HepG2 (cell line): ENCODE results near the gene MAML1. TPM values are rescaled to one million over a fixed set of nuclear protein-coding genes. Genes with fewer than 3 reads are reported as not detected.

Experiments
- FOSL2 ChIP-seq: sonication (generic); formaldehyde crosslinking; IDR thresholded peaks from 2 replicates; pipeline ENCODE4 v1.4.0; 2020; ENCODE audit warnings: missing genetic modification reagents
- GZF1 ChIP-seq: sonication (generic); formaldehyde crosslinking; IDR thresholded peaks from 2 replicates; pipeline ENCODE4 v1.5.1; 2020; ENCODE audit warnings: mild to moderate bottlenecking, missing genetic modification reagents
- IRF2 ChIP-seq: IDR thresholded peaks from 2 replicates; pipeline ENCODE4 v1.6.1; 2018; ENCODE audit warnings: missing genetic modification reagents, missing compliant biosample characterization
- KMT2B ChIP-seq: IDR thresholded peaks from 2 replicates; pipeline ENCODE4 v1.6.1; 2016; ENCODE audit warnings: missing genetic modification reagents, missing compliant biosample characterization
- NFKB2 ChIP-seq: sonication (generic); formaldehyde crosslinking; IDR thresholded peaks from 2 replicates; pipeline ENCODE4 v1.4.0; 2020; ENCODE audit warnings: missing genetic modification reagents, borderline replicate concordance
- PPARG ChIP-seq: conservative IDR thresholded peaks from 2 replicates; pipeline ENCODE4 v1.6.1; 2016; ENCODE audit warnings: missing biosample characterization, missing genetic modification reagents
- PTBP1 ChIP-seq: fragments of 200-400 bp; formaldehyde crosslinking; IDR thresholded peaks from 2 replicates; pipeline ENCODE4 v1.6.1; 2018; ENCODE audit warnings: low read length, low read depth; ENCODE audit not compliant: poor library complexity, severe bottlenecking
- RFX5 ChIP-seq: IDR thresholded peaks from 2 replicates; pipeline ENCODE4 v1.6.1; 2011; ENCODE audit warnings: low read depth, low read length, improper control_type of control experiment
- SMAD1 ChIP-seq: sonication (generic); formaldehyde crosslinking; IDR thresholded peaks from 2 replicates; pipeline ENCODE4 v1.4.0; 2020; ENCODE audit warnings: missing genetic modification reagents, low read depth, mild to moderate bottlenecking, borderline replicate concordance
- XBP1 ChIP-seq: sonication (generic); formaldehyde crosslinking; IDR thresholded peaks from 2 replicates; pipeline ENCODE4 v1.5.0; 2020; ENCODE audit warnings: missing genetic modification reagents
- ZNF34 ChIP-seq: sonication (generic); formaldehyde crosslinking; IDR thresholded peaks from 2 replicates; pipeline ENCODE4 v1.4.0; 2020; ENCODE audit warnings: mild to moderate bottlenecking, missing genetic modification reagents, borderline replicate concordance
- ZNF430 ChIP-seq: sonication (generic); formaldehyde crosslinking; IDR thresholded peaks from 2 replicates; pipeline ENCODE4 v1.9.0; 2021; ENCODE audit warnings: mild to moderate bottlenecking, missing genetic modification reagents
- ZNF496 ChIP-seq: sonication (generic); formaldehyde crosslinking; IDR thresholded peaks from 2 replicates; pipeline ENCODE4 v1.8.1; 2023; ENCODE audit warnings: mild to moderate bottlenecking, moderate library complexity, missing genetic modification reagents; ENCODE audit not compliant: insufficient replicate concordance
- polyA plus RNA-seq, 8 experiments: library from polyadenylated mRNA; depleted of rRNA in 3 of 8; stranded (reverse) in 7 of 8; unstranded in 1 of 8; fragments of >200 nt; fragmentation: Illumina TruSeq in 4 of 8; extraction: Trizol in 4 of 8; gene quantifications; 2 replicates each; pipeline versions ENCODE4 v1.2.1 to v1.2.3, GENCODE V29; 2011 to 2016; ENCODE audit warnings: low read depth in 4 of 8, missing spikeins in 1 of 8, mixed read lengths in 1 of 8; ENCODE audit not compliant: insufficient read depth in 1 of 8
- total RNA-seq, 5 experiments: library from RNA; depleted of rRNA; stranded (reverse); fragments of >200 nt; fragmentation: Illumina TruSeq; extraction: Trizol; gene quantifications; 2 replicates each; pipeline ENCODE4 v1.2.3, GENCODE V29; 2016; ENCODE audit warnings: low read depth in 1 of 5
- TF ChIP-seq, protein P1 (sequence below): sonication (generic); formaldehyde crosslinking; IDR thresholded peaks from 2 replicates; pipeline ENCODE4 v1.4.0; 2020; ENCODE audit warnings: mild to moderate bottlenecking, missing genetic modification reagents
- TF ChIP-seq, protein P2 (sequence below): sonication (generic); formaldehyde crosslinking; IDR thresholded peaks from 2 replicates; pipeline ENCODE4 v1.8.0; 2022; ENCODE audit warnings: missing genetic modification reagents, mild to moderate bottlenecking, borderline replicate concordance
- TF ChIP-seq, protein P3 (sequence below): sonication (generic); formaldehyde crosslinking; IDR thresholded peaks from 2 replicates; pipeline ENCODE4 v1.5.0; 2020; ENCODE audit warnings: mild to moderate bottlenecking, missing genetic modification reagents
- TF ChIP-seq, protein P4 (sequence below): IDR thresholded peaks from 2 replicates; pipeline ENCODE4 v1.6.1; 2012; ENCODE audit warnings: low read length, improper control_type of control experiment
- TF ChIP-seq, protein P5 (sequence below): sonication (generic); formaldehyde crosslinking; IDR thresholded peaks from 2 replicates; pipeline ENCODE4 v1.4.0; 2020; ENCODE audit warnings: missing genetic modification reagents, mild to moderate bottlenecking, borderline replicate concordance
- TF ChIP-seq, protein P6 (sequence below): sonication (generic); formaldehyde crosslinking; IDR thresholded peaks from 2 replicates; pipeline ENCODE4 v1.8.0; 2022; ENCODE audit warnings: missing genetic modification reagents, mild to moderate bottlenecking, inconsistent platforms, borderline replicate concordance

MAML1 gene
- total and polyA plus RNA-seq, 2 of the 13 experiments (the other 11 are each of a cell fraction or from before 2014, with no cell fraction given): 10.0 to 10.8 TPM

DNA sequence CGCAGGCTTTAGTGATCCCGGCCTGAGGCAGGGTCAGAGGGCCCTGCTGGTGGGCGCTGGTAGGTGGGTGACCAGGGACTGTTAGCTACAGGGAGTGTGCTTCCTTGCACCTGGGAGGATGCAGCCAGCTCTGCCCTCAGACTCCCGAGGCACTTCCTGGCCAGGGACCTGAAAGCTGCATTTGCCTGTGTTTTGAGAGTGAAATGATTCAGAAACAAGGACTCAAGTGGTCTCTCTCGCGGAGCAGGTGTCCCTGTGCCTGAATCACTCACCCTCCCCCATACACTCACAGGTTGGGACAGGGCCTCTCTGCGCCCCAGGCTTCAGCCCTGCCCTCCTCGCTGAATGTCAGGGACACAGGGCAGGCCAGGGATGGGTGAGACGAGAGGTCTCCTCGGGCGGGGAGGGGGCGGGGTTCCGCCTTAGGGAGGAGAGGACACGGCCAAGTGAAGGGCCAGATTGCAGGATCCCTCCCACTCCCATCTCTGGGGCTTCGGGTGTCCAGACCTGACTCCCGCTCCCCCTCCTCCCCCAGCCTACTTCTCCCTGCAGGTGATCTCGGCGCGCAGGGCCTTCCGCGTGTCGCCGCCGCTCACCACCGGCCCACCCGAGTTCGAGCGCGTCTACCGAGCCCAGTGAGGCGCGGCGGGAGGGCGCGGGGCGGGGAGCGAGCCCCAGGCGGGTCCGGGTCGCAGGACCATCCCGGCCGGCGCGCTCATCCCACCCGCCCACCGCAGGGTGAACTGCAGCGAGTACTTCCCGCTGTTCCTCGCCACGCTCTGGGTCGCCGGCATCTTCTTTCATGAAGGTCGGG is 62.6 kb downstream of the MAML1 start (continued):
- TF ChIP-seq, protein P1, sequence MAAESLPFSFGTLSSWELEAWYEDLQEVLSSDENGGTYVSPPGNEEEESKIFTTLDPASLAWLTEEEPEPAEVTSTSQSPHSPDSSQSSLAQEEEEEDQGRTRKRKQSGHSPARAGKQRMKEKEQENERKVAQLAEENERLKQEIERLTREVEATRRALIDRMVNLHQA: no peak
- no peak for TF ChIP-seq ZNF496 (CRISPR knock-in tag)
- TF ChIP-seq, protein P2, sequence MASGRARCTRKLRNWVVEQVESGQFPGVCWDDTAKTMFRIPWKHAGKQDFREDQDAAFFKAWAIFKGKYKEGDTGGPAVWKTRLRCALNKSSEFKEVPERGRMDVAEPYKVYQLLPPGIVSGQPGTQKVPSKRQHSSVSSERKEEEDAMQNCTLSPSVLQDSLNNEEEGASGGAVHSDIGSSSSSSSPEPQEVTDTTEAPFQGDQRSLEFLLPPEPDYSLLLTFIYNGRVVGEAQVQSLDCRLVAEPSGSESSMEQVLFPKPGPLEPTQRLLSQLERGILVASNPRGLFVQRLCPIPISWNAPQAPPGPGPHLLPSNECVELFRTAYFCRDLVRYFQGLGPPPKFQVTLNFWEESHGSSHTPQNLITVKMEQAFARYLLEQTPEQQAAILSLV (CRISPR knock-in tag): peak; percentile 48; the same call in 1 of the 2 replicates
- TF ChIP-seq, protein P3, sequence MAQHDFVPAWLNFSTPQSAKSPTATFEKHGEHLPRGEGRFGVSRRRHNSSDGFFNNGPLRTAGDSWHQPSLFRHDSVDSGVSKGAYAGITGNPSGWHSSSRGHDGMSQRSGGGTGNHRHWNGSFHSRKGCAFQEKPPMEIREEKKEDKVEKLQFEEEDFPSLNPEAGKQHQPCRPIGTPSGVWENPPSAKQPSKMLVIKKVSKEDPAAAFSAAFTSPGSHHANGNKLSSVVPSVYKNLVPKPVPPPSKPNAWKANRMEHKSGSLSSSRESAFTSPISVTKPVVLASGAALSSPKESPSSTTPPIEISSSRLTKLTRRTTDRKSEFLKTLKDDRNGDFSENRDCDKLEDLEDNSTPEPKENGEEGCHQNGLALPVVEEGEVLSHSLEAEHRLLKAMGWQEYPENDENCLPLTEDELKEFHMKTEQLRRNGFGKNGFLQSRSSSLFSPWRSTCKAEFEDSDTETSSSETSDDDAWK (CRISPR knock-in tag): no peak
- TF ChIP-seq, protein P4, sequence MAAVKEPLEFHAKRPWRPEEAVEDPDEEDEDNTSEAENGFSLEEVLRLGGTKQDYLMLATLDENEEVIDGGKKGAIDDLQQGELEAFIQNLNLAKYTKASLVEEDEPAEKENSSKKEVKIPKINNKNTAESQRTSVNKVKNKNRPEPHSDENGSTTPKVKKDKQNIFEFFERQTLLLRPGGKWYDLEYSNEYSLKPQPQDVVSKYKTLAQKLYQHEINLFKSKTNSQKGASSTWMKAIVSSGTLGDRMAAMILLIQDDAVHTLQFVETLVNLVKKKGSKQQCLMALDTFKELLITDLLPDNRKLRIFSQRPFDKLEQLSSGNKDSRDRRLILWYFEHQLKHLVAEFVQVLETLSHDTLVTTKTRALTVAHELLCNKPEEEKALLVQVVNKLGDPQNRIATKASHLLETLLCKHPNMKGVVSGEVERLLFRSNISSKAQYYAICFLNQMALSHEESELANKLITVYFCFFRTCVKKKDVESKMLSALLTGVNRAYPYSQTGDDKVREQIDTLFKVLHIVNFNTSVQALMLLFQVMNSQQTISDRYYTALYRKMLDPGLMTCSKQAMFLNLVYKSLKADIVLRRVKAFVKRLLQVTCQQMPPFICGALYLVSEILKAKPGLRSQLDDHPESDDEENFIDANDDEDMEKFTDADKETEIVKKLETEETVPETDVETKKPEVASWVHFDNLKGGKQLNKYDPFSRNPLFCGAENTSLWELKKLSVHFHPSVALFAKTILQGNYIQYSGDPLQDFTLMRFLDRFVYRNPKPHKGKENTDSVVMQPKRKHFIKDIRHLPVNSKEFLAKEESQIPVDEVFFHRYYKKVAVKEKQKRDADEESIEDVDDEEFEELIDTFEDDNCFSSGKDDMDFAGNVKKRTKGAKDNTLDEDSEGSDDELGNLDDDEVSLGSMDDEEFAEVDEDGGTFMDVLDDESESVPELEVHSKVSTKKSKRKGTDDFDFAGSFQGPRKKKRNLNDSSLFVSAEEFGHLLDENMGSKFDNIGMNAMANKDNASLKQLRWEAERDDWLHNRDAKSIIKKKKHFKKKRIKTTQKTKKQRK: no peak
- TF ChIP-seq ZNF34 (CRISPR knock-in tag): no peak
- no peak for TF ChIP-seq RFX5
- no peak for TF ChIP-seq ZNF430 (CRISPR knock-in tag)
- TF ChIP-seq, protein P5, sequence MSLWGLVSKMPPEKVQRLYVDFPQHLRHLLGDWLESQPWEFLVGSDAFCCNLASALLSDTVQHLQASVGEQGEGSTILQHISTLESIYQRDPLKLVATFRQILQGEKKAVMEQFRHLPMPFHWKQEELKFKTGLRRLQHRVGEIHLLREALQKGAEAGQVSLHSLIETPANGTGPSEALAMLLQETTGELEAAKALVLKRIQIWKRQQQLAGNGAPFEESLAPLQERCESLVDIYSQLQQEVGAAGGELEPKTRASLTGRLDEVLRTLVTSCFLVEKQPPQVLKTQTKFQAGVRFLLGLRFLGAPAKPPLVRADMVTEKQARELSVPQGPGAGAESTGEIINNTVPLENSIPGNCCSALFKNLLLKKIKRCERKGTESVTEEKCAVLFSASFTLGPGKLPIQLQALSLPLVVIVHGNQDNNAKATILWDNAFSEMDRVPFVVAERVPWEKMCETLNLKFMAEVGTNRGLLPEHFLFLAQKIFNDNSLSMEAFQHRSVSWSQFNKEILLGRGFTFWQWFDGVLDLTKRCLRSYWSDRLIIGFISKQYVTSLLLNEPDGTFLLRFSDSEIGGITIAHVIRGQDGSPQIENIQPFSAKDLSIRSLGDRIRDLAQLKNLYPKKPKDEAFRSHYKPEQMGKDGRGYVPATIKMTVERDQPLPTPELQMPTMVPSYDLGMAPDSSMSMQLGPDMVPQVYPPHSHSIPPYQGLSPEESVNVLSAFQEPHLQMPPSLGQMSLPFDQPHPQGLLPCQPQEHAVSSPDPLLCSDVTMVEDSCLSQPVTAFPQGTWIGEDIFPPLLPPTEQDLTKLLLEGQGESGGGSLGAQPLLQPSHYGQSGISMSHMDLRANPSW (CRISPR knock-in tag): no peak
- TF ChIP-seq IRF2: no peak
- no peak for TF ChIP-seq FOSL2 (CRISPR knock-in tag)
- no peak for TF ChIP-seq NFKB2
- no peak for TF ChIP-seq SMAD1 (CRISPR knock-in tag)
- TF ChIP-seq, protein P6, sequence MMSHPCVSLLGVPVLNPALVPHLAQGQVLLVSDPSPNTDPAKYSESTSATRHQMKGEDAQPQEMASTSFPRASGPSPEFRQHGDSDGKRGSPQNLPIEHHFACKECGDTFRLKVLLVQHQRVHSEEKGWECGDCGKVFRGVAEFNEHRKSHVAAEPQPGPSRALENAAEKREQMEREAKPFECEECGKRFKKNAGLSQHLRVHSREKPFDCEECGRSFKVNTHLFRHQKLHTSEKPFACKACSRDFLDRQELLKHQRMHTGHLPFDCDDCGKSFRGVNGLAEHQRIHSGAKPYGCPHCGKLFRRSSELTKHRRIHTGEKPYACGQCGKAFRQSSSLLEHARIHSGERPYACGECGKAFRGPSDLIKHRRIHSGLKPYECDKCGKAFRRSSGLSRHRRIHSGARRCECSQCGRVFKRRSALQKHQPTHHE (CRISPR knock-in tag): no peak
- TF ChIP-seq XBP1 (CRISPR knock-in tag): no peak
- TF ChIP-seq PPARG (CRISPR knock-in tag): no peak
- TF ChIP-seq PTBP1: no peak
- no peak for TF ChIP-seq KMT2B (CRISPR knock-in tag)
- TF ChIP-seq GZF1 (CRISPR knock-in tag): no peak
